SK-N-SH (cell line): ENCODE results near the gene PRAMEF9.
"Not testable (repeated sequence)": the region's sequence is repeated elsewhere in the genome, so short reads cannot be mapped to it uniquely, and the experiment has no call there.

Experiments
- CTCF ChIP-seq: fragments of 200-600 bp; sonication (generic); IDR thresholded peaks from 2 replicates; pipeline ENCODE4 v1.6.1; 2017; ENCODE audit warnings: antibody characterized with exemption, mild to moderate bottlenecking, moderate library complexity
- EZH2phosphoT487 ChIP-seq: fragments of 200-600 bp; sonication (generic); IDR thresholded peaks from 2 replicates; pipeline ENCODE4 v1.6.1; 2017; ENCODE audit warnings: low read depth, mixed run types, mild to moderate bottlenecking, antibody characterized with exemption, moderate library complexity, borderline replicate concordance
- FOXM1 ChIP-seq: IDR thresholded peaks from 2 replicates; pipeline ENCODE4 v1.4.0; 2012; ENCODE audit warnings: low read depth, mild to moderate bottlenecking
- MAX ChIP-seq: IDR thresholded peaks from 2 replicates; pipeline ENCODE4 v1.4.0; 2012; ENCODE audit warnings: low read depth
- POLR2AphosphoS5 ChIP-seq: IDR thresholded peaks from 2 replicates; pipeline ENCODE4 v1.6.1; 2012; ENCODE audit warnings: low read depth, low read length

GRCh38 chr1:13171548-13171947 lies at the start of gene PRAMEF9:
- TF ChIP-seq CTCF, EZH2phosphoT487, POLR2AphosphoS5, FOXM1, MAX: not testable (repeated sequence)
